Stimulated activated CD4-positive, alpha-beta T cell treated with anti-CD3 and anti-CD28 coated beads, Interleukin-1b, Interleukin-23, amount 100 ng/mL, for 4 hours (primary cell): ENCODE measurements around the gene ASXL1.
A peak's percentile ranks its signal among the peaks of the same experiment; 100 is the strongest.

Experiments
- DNase-seq, 2 donors: peaks; one replicate each; pipeline ENCODE4 v3.0.0-alpha.2; 2020; ENCODE audit warnings: low read depth in 2 of 2

The ASXL1 gene

GRCh38 chr20:32480371-32481241, 122.5 kb downstream of the ASXL1 start:
- DNase-seq = no peak

- no peak for DNase-seq
Measured at GRCh38 chr20:32481311-32482142, 123.4 kb downstream of the ASXL1 start.

- no peak for DNase-seq
Measured at GRCh38 chr20:32482143-32482441, 124.0 kb downstream of the ASXL1 start.

- peak in 1 of 2 donors; percentile 22 for DNase-seq
Measured at GRCh38 chr20:32482442-32483261, 124.5 kb downstream of the ASXL1 start.

GRCh38 chr20:32483351-32484224, 125.5 kb downstream of the ASXL1 start:
- DNase-seq = peak; percentile 46 to 65

- peak in 1 of 2 donors; percentile 29 for DNase-seq
Measured at GRCh38 chr20:32484225-32484957, 126.3 kb downstream of the ASXL1 start.

- peak; percentile 67 to 71 for DNase-seq
Measured at GRCh38 chr20:32484958-32485769, 127.0 kb downstream of the ASXL1 start.

- no peak for DNase-seq
Measured at GRCh38 chr20:32485770-32486478, 127.8 kb downstream of the ASXL1 start.

GRCh38 chr20:32487381-32487780, 129.2 kb downstream of the ASXL1 start:
- no peak for DNase-seq

- no peak for DNase-seq
Measured at GRCh38 chr20:32488066-32488838, 130.1 kb downstream of the ASXL1 start.
